Measurements from ENCODE around the gene CSRP3.
"Not testable (repeated sequence)": the region's sequence is repeated elsewhere in the genome, so short reads cannot be mapped to it uniquely, and the experiment has no call there.

Gene CSRP3

DNA sequence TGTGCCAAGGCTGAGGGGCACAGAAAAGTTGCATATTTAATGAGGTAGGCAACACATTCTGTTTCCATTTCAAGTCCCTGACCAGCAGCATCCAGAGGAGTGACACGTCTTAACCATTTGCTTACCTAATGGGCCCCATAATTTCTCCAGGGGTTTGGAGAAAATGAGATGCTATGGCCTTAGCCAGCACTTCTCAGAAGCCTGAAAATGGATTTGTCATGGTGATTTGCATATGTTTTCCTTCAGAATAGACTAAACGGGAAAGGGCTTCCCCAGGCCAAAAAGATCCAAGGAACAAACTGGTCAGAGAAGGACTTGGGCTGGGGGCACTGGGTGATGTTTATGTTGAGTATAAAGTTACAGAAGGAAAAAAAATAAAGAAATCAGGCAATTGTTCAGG is 16.7 kb downstream of the CSRP3 start:
- DNase-seq, result no peak

DNA sequence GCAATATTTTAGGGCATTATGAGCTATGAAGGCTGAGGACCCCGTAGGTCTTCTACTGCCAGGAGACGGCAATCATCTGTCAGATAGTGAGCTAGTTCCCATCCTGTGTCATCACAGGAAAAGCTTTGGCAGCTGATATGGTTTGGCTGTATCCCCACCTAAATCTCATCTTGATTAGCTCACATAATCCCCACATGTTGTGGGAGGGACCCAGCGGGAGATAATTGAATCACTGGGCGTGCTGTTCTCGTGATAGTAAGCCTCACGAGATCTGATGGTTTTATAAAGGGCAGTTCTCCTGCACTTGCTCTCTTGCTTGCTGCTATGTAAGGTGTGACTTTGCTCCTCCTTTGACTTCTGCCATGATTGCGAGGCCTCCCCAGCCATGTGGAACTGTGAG is 18.1 kb downstream of the CSRP3 start:
- DNase-seq, result no peak

DNA sequence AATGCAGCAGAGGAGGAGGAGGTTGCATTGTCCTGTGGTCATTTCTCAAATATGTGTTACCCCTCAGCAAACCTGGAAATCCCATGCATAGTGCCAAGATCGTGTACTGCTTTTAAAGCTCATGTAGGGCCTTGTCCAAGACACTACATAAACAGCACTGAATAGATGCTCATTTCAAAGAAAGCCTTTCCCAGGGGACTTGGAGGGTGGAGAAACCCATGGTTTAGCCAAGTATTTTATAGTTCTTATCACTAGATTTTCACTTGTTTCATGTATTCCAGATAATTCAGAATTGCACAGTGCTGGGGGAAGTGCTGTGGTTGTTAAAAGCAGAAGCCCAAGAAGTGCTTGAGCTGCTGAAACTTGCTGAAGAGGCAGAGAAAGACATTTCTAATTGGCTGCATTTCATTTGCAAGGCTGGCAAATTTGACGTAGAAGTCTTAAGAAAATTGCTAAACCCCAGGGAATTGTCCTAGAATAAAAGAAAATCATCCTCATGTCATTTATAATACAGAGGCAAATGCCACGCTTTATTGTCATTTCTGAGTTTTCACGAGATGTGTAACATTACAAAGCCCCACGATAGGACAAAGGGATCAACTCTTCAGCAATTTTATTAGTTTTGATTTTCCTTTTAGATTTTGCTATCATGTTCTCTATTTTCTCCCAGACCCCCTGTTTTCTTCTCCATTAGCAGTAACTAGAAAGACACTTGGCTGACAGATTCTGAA is 20.1 kb downstream of the CSRP3 start:
- DNase-seq, result no peak

DNA sequence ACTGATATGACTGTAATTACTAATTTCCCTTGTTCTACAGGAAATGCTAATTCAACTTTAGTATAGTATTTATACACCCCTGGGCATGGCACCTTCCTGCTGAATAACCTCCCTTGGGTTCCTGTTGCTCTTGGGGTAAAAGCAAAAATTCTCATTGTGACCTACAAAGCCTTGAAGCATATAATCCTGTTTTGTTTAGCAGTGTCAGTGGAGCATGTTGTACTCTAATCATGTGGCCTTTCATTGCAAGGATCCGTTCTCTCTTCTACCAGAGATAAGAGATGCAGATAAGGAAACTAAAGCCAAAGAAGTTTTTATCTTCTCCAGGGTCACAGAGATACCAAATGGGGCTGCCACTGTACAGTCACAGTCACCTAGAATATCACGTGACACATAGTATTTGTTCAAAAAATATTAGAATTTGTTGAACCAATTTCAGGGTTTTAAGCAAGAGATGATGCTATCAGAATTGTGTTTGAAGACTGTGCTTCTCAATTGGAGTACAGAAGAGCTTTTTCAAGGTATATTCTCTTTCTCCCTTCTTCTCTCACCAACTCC is 25.1 kb downstream of the CSRP3 start:
- no peak for DNase-seq

DNA sequence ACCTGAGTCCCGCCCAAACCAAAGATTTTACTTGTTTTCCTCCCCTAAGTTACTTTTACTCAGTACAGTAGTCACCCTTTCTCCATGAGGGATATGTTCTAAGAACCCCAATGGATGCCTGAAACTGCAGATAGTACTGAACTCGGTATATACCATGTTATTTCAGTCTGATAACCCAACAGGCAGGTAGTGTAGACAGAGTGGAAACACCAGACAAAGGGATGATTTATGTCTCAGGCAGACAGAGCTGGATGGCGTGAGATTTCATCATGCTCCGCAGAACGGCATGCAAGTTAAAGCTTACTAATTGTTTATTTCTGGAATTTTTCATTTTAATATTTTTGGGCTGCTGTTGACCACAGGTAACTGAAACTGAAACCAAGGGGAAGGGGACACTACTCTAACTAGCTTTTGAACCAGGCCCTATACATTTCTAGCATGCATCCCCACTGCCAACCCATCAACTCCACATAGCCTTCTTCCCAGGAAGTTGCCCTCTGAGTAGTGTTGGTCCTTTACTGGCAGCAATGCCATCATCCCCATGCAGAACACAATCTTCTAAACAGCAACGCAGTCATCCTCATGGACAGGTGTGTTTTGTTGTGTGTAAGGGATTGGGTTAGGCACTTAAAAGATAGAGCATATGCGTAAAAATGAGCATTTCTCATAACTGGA is 27.7 kb downstream of the CSRP3 start:
- DNase-seq, result no peak

DNA sequence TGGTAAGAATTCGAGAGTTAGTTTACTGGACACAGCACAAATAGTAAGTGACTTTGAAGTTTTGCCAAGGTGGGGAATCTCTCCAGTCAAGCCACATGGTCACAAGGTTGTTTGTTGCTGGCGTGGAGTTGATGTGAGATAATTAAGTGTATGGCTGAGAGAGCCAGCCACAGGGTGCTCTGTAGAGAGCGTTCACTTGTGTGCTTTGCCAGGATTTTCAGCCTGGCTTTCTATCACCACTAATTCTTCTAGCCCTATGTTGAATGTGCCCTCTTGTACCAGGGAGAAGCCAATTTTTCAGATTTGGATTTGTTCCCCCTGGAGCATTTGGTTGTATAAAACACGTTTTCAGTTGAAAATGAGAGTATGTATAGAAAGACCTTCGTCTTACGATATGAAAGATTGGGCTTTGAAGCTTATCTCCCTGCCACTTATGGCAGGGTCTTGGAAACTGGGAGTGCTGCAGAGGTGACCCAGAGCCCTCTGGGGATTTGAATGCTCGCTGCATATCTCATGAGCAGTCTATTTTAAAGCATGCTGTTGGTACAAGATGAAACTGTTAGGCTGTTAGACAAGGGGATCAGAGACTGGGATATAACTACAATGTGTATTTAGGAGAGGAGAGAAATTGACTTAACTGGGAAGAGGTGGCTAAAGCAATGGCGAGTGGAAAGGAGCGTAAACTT is 28.6 kb downstream of the CSRP3 start:
- DNase-seq, result no peak

DNA sequence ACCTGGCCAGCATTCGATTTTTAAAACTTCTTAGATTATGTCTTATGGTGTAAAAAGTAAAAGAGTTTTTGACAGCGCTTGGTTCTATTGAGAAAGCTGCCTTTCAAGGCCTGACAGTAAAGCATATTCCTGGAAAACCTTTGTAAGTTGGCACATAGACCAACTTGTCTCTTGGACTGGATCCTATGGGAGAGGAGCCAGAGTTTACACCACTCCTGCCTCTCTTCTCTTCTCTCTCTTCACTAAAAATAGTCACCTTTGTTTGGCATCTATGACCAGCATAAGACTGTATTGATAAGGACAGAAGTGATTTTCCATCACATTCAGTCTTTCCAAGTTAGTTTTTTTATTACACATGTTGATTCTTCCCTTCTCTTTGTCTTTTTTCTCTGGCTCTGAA is 33.7 kb downstream of the CSRP3 start:
- DNase-seq, result no peak

DNA sequence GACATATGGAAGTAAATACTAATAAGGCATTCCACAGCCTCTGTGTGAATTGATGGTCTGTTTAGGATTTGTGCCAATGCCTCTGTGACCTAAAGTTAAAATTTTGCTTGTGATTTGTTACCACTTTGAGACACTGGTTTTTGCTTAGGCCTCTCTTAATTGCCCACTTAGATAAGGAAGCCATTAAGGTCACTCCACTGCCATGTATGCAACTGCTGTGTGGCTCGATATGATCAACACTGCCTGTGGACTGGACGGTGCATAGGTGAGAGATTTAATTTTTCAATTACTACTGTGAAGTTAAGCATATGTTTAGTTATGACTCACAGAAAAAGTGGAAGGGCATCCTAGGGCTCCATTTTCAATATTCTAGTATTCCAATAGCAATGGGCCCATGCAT is 36.9 kb downstream of the CSRP3 start:
- DNase-seq, result no peak

DNA sequence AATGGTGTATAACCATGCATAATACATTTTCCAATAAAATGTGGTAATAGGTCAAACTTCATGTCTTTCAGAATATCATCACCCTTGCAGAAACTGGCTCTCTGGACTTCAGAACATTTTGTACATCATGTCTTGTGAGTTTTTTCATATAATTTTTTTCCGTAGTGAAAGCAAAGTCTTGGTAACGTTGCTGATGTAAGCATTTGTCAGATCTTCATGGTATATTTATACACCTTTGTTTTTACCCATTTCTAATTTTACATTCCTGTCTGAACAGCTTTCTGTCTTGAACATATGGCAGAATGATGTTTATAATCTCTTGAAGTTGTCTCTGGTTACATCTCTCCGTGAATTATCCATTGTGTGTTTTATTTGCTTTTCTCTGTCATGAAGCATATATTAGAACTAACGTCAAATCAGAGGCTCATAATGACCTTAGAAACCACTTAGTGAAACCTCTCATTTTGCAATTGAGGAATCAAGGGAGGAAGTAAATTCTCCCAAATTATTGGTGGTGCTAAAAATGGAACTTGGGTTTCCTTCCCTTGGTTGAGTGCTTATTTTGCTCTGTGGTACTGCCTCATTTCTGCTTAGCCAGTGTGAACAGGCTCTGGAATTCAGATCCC is 37.4 kb downstream of the CSRP3 start:
- no peak for DNase-seq

DNA sequence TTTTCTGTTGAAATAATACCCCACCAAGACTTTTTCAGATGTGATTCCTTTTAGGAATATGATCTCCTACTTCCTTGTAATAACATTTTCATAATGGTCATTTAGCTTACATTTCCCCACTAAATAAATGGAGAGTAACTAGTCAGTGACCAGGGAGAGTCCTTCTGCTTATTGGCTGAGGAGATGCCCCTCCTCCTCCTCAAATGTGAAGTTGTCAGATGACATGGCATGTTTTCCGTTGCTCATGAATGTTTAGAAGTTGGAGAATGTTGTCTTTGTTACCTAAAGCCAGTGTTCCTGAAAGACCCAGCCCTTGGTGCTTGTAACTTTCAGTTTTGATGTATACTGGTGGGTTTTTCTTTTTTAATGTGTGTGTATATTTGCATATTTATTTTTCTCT is 38.2 kb downstream of the CSRP3 start:
- no peak for DNase-seq

DNA sequence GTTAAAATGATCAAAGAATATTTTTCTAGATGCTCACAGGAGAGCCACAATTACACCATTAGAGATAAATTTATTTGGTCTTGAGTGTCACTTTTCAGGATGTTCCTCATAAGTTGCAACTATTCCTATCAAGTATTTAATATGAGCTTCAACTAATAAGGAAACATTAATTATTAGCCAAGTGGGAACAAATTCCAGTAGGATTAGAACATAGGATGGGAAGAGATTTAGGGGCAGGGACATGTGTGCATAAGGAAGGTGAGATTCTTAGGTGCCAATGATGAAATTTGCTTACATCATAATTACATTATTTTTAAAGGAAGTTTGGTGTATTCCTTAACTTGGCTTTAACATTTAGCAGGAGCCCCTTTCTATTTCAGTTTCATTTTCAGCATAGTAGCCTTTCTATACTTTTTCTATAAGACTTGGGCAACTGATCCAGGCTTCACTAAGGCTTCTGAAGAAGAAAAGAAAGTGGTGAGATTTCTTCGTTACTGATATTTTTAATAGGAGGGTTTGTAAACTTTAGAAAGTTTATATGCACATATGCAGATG is 38.8 kb downstream of the CSRP3 start:
- DNase-seq, result no peak

DNA sequence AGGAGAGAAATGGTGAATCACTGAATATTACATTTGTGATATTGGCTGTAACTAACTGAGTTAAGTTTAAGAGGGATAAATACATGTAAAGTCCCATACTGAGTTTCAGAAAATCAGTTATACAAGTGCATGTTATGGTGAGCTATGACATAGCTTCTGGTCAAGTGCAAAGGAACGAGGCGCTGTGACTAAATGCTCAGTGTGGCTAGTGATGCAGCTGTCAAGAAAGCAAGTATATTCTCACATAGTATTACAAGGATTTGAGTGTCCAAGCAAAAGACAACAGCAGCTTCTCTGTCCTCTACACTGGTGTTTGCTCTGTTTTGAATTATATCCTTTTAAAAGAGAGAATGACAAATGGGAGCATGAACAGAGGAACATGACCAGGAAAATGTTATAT is 40.1 kb downstream of the CSRP3 start:
- DNase-seq, result no peak

DNA sequence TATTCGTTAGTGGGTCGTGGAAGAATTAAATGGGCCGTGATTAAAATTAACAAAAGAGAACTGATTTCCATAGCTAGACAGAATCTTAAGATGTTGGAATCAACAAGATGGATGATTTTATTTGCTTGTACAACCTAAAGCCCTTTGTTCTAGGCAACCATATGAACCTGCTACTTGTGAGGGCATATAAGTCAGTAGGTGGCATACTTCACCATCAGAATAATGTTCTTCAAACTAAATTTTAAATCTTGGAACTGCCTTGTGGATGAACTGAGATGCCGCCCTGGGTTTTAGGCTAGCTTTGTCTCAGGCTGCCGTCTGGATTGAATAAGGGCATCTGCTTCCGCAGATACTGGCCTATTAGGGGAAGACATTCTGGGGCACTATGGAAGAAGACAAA is 40.9 kb downstream of the CSRP3 start:
- no peak for DNase-seq

DNA sequence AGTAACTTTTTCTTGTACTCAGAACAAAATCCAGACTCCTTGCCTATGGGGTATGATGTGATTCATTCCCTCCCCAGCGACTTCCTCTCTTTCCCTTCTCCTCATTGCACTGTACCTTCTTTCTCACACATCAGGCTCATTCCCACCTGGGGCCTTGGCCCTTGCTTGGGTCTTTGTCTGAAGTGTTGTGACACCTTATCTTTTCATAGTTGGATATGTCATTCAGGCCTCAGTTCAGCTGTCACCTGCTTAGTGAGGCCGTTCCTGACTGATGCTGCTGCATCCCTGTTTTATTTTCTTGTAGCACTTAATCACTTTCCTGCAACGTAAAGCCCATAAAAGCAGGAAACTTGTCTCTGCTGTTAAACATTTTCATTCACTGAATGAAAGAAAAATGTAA is 44.9 kb downstream of the CSRP3 start:
- no peak for DNase-seq

DNA sequence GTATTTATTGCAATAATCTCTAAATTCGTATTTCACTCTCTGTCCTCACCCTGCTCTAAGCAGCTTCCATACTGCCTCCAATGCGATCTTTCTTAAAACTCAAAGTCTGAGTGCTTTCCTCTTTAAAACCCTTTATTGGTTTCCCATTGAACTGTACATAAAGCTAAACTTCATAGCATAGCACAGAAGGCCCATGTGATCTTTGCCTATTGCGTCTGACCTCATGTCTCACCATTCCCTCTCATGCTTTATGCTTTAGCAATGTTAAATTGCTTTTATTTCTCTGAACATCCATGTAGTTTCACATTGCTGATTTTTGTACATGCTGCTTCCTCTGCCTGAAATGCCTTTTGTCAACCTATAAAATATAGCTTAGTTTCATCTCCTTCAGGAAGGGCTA is 56.5 kb downstream of the CSRP3 start:
- no peak for DNase-seq

DNA sequence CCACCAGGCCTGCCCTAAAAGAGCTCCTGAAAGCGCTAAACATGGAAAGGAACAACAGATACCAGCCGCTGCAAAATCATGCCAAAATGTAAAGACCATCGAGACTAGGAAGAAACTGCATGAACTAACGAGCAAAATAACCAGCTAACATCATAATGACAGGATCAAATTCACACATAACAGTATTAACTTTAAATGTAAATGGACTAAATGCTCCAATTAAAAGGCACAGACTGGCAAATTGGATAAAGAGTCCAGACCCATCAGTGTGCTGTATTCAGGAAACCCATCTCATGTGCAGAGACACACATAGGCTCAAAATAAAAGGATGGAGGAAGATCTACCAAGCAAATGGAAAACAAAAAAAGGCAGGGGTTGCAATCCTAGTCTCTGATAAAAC is 64.9 kb downstream of the CSRP3 start:
- not testable (repeated sequence) for DNase-seq

DNA sequence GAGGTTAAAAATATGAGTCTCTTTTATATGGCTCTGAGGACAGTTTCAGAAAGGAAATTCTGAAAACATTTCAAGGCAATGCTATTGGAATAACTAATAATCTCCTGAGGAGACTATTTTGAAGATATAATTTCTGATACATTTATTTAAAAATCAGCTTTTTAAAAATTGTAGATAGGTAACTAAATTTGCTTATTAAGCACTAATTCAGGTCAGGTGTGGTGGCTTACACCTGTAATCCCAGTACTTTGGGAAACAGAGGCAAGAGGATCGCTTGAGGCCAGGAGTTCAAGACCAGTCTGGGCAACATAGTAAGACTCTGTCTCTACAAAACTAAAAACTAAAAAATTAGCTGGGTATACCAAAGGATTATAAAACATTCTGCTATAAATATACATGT is 67.8 kb downstream of the CSRP3 start:
- no peak for DNase-seq
